Measurements from ENCODE around the gene SAMD4A.
"Not testable (repeated sequence)": the region's sequence is repeated elsewhere in the genome, so short reads cannot be mapped to it uniquely, and the experiment has no call there.

SAMD4A gene

DNA sequence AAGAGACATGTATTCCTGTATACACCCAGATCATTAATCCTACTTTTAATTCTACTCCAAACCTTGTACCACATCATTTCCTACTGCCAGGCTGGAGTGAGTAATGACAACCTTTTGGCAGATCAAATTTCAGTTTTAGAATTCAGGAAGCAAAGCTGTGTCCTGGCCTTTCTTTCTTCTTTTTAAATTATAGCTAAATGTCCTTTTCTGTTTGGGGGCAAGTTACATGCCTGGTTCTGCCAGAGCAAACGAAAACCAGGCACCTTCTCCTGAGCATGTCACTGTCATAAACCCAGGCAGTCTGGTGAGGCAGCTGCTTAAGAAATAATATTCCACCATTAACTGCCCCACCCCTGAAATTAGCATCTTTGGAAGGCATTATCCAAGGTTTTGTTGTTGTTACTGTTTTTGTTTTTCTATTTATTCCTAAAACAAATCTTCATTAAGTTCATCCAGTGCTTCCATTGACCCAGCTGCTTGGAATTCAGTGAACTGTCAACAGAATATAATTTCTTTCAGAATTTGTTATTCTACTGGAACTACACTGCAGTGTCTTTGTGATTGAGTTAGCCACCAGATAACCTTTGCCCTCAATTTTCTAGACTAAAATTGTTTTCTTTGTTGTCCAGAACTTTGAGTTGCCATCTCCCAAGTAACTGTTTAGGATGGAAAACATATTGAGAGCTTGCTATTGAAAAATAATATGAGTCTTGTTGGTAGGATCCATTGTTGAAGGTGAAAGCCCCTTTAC is 33.2 kb downstream of the SAMD4A start:
- Mint-ChIP-seq H3K4me1 (ENCODE audit: low read depth) (no peaks in the 10 kb centered on the region), H3K27ac (no peak overlapping the region), H3K36me3 (no peaks in the 10 kb centered on the region), H3K9me3 (ENCODE audit: low read depth) (no peaks in the 10 kb centered on the region), H3K4me3 (no peak overlapping the region), H3K27me3 (peaks cover 3% of the 10 kb centered on the region)

DNA sequence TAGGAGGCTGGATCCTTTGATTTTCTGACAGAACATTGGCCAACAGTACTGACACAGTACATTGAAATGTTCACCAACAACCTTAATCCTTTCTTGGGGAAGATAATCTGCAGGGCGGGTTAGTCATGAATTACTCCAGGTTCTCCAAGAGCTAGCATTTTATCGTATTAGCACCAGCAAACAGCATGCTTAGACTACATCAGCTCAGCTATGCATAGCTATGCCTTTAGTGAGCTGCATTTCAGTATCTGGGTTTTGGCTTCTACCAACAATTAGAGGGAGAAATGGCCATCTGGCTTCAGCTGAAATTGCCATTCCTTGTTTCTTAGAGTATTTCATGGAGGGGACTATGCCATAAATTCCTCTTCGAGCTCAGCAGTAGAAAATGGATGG is 33.8 kb downstream of the SAMD4A start:
- no peaks in the 10 kb centered on the region for H3K4me1 Mint-ChIP-seq (ENCODE audit: low read depth)
- H3K27ac Mint-ChIP-seq: no peak overlapping the region
- H3K36me3 Mint-ChIP-seq: no peaks in the 10 kb centered on the region
- H3K4me3 Mint-ChIP-seq: no peak overlapping the region
- H3K9me3 Mint-ChIP-seq (ENCODE audit: low read depth): no peaks in the 10 kb centered on the region
- peaks cover 2% of the 10 kb centered on the region for H3K27me3 Mint-ChIP-seq

DNA sequence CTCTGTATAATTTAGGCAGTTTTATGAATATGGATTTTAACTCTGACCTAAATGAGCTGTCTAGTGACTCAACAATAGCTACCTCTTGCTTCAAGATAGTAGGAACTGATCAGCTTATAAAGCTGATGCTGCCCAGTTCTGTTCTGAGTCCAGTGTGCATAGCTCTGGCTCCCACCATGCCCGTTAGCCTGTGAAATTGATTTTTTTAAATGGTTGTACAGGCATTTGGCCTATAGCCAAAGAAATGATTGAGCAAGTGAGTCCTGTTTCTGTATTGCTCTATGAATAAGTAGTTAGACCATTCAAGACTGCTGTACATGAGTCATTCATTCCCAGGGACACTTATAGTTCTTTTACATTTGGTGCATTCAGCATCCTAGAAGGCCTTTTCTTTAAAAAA is 36.4 kb downstream of the SAMD4A start:
- Mint-ChIP-seq H3K4me1 (ENCODE audit: low read depth) (no peaks in the 10 kb centered on the region), H3K27ac (no peak overlapping the region), H3K27me3 (peaks cover 1% of the 10 kb centered on the region), H3K9me3 (ENCODE audit: low read depth) (no peaks in the 10 kb centered on the region), H3K36me3 (no peaks in the 10 kb centered on the region), H3K4me3 (no peak overlapping the region)

DNA sequence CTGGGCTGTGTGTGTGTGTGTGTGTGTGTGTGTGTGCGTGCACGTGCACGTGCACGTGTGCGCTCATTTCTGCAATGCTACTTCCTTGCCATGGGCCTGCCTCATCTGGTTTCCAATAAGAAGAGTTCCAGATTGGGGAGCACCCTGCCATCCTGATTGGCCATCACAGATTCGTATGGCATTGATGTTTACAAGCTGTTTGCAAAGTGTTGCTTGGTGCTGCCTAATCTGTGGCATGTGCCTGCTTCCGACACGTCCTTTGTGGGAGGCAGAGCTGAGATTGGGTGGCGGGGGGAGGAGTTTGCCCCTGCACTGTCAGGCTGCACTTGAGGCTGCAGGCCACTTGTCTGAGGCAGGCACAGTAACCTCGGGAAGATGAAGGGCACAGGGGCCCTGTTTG is 39.2 kb downstream of the SAMD4A start:
- Mint-ChIP-seq H3K9me3 (ENCODE audit: low read depth) (no peaks in the 10 kb centered on the region), H3K4me3 (no peak overlapping the region), H3K36me3 (no peaks in the 10 kb centered on the region), H3K4me1 (ENCODE audit: low read depth) (no peaks in the 10 kb centered on the region), H3K27ac (no peak overlapping the region), H3K27me3 (peaks cover 1% of the 10 kb centered on the region)

DNA sequence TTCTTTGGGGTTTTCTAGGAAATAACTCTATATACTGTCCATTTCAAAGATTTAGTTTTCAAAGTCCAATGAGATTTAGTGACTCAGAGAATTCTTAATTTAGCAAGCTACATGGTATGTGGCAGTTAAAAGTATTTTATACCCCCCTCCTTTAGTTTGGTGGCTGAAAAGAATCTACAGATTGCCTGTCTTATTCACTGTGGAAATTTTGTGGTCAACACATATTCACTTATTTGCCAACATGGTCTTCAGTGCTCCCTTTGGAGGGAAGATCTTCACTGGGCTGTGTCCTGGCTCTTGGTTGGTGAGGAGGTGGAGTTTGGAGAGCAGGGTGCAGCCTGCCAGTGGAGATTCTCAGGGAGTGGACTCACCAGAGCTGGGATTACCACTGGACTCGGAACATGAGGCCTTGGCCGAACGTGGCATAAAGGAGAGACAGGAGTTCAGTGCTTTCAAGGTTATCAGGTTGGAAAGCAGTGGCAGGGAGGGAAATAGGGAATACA is 39.8 kb downstream of the SAMD4A start:
- H3K27ac Mint-ChIP-seq: no peak overlapping the region
- no peaks in the 10 kb centered on the region for H3K4me1 Mint-ChIP-seq (ENCODE audit: low read depth)
- no peak overlapping the region for H3K4me3 Mint-ChIP-seq
- H3K36me3 Mint-ChIP-seq: no peaks in the 10 kb centered on the region
- H3K27me3 Mint-ChIP-seq: peaks cover 1% of the 10 kb centered on the region
- no peaks in the 10 kb centered on the region for H3K9me3 Mint-ChIP-seq (ENCODE audit: low read depth)

DNA sequence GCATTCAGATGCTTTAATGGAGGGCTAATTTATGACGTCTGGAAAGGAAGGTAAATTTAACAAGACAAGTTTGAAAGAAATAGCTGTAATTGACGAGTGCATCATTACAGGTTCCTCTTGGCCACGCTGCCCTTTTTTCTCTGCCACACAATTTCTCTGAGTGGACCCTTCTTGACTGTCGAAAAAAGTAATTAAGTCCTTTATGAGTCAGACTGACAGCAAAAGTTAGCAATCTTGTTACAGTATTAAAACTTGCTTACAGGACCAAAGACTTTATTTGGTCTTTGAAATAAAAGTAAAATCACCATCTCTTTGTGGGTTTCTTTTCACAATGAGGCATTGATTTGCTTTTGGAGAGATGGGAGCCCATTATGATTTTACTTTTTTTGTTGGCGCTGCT is 42.6 kb downstream of the SAMD4A start:
- no peak overlapping the region for H3K27ac Mint-ChIP-seq

DNA sequence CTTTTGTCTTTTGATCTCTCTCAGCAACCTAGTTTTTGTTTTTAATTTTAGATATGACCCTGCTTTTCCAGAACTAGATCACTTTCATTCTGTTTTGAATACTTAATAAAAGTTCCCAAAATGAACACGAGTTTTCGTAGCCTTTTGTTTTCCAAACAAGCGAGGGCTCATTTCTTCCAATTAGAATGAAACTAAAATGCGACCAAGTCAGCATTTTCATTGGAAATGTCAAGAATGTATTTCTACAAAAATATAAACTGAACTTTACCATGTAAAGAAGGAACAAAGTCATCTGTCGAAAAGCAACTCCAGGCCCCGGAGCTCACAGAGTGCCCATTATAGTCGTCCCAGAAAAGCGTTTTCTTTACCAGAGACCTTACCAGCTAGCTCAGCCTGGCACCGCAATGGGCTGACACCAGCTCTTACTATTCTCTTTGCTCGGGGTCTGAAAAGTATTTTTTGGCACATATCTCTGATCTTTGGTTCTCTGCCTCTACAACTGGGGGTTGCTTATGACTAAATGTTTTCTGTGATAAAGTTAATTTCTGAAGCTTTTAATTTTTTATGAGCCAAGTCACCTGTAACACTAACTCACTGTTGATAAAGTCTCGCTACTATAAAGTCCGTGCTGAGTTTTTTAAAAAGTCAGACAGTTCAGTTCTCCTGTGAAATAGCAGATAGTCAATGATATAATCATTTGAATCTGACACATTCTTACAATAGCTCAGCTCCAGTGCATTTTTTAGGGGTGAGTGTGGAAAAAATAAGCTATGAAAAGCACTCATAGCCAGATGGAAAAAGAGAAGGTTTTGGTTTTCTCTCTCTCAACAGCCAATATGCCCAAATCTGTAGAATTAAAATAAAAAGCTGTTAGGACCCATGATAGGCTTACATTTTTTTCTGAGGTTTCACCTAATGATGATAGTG is 43.4 kb downstream of the SAMD4A start:
- no peaks in the 10 kb centered on the region for H3K9me3 Mint-ChIP-seq (ENCODE audit: low read depth)
- H3K4me3 Mint-ChIP-seq: no peak overlapping the region
- H3K27ac Mint-ChIP-seq: no peak overlapping the region
- no peaks in the 10 kb centered on the region for H3K4me1 Mint-ChIP-seq (ENCODE audit: low read depth)
- H3K36me3 Mint-ChIP-seq: no peaks in the 10 kb centered on the region
- peaks cover 2% of the 10 kb centered on the region for H3K27me3 Mint-ChIP-seq

More for the DNA sequence above, 42.6 kb downstream of the SAMD4A start:
- H3K9me3 Mint-ChIP-seq (ENCODE audit: low read depth): no peaks in the 10 kb centered on the region
- no peak overlapping the region for H3K4me3 Mint-ChIP-seq
- H3K27me3 Mint-ChIP-seq: peaks cover 2% of the 10 kb centered on the region
- no peaks in the 10 kb centered on the region for H3K36me3 Mint-ChIP-seq
- no peaks in the 10 kb centered on the region for H3K4me1 Mint-ChIP-seq (ENCODE audit: low read depth)

DNA sequence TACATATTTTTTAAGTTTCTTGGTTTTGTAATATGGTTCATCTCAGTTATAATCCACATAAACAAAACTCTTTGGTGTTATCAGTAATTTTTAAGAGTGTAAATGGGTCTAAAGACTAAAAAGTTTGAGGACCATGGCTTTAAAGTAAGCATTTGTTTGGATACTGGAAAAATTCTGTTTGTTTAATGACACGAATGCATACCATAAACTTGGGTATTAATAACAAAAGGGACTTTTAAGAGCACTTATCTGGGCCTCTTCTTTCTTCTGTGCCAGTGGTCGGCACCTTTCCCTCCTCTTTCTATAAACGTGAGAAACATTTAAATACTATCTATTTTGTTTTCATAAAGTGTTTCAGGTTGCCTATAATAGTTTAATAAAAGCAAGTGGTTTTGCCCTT is 47.4 kb downstream of the SAMD4A start:
- Mint-ChIP-seq H3K36me3 (no peaks in the 10 kb centered on the region), H3K4me3 (no peak overlapping the region), H3K27ac (no peak overlapping the region), H3K4me1 (ENCODE audit: low read depth) (peaks cover 2% of the 10 kb centered on the region), H3K9me3 (ENCODE audit: low read depth) (no peaks in the 10 kb centered on the region), H3K27me3 (peaks cover 1% of the 10 kb centered on the region)

DNA sequence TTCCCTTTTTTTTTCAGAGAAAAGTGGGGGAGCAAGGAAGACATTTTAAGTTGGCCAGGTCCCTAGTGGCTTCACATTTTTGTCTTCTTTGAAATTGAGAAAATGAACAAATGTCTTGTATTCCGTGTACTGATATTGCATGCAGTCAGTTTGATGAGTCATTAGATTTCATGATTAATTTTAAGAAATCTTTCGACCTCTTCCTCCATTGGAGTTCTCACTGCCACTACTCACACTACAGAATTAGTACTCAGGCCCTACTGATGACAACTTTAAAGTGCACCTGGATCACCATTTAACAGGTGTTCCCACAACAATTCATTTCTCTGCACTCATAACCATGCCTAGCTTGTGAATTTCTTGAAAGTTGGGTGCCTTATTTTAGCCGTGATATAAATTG is 50.5 kb downstream of the SAMD4A start:
- Mint-ChIP-seq H3K27me3 (peaks cover 1% of the 10 kb centered on the region), H3K9me3 (ENCODE audit: low read depth) (no peaks in the 10 kb centered on the region), H3K36me3 (no peaks in the 10 kb centered on the region), H3K4me3 (no peak overlapping the region), H3K27ac (peak overlapping the region; percentile 16), H3K4me1 (ENCODE audit: low read depth) (peaks cover 4% of the 10 kb centered on the region)

DNA sequence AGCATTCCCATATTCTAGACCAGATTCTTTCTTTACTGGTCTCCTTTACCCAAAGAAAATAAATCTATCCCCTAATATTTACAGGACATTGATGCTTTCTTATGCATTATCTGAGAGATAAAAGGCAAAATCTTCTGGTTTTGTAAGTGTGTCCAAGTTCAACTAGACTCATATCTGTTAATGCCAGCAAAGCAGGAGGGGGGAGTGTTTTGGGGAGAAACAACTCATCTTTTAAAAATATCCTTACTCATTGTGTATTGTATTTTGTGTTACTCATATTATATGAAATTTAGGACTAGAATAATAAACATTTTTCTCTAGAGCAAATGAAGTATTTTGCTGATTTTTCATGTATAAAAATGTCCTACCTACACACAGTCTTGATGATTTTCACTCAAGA is 54.8 kb downstream of the SAMD4A start:
- Mint-ChIP-seq H3K4me3 (no peak overlapping the region), H3K27ac (no peak overlapping the region), H3K4me1 (ENCODE audit: low read depth) (peaks cover 11% of the 10 kb centered on the region), H3K27me3 (no peaks in the 10 kb centered on the region), H3K36me3 (no peaks in the 10 kb centered on the region), H3K9me3 (ENCODE audit: low read depth) (no peaks in the 10 kb centered on the region)

DNA sequence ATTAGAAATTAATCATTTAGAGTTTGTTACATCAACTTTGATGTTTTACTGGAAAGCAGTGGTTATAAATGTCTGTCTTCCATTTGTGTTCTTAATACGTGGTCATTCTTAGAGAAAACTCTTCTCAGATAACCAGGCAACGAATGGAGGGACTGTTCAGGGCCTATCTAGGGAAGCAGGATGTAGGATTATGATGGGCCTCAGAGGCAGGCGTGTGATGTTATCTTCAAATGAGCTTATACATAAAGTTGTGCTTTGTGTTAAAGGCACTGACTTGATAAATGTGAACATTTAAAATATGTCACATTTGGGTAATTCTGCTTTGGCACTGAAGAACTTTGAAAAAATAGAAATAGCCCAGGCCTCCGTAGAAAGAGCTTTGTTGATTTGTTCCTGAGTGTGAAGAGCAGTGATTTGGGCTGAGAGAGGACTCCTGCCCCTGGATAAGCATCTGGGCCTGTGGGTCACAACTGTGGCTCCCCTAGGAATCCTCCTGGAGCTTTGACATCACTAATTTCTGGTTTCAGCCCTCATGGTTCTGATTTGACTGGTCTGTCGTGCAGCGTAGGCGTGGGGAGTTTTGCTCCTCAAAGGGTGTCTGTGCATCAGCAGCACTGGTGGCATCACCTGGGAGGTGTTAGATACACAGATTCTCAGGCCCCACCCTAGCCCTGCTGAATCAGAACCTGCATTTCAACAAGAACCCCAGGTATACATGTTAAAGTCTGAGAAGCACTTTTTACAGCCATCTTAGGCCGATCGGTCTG is 55.4 kb downstream of the SAMD4A start:
- Mint-ChIP-seq H3K4me3 (no peak overlapping the region), H3K27ac (no peak overlapping the region), H3K27me3 (no peaks in the 10 kb centered on the region), H3K36me3 (no peaks in the 10 kb centered on the region), H3K4me1 (ENCODE audit: low read depth) (peaks cover 18% of the 10 kb centered on the region), H3K9me3 (ENCODE audit: low read depth) (no peaks in the 10 kb centered on the region)

DNA sequence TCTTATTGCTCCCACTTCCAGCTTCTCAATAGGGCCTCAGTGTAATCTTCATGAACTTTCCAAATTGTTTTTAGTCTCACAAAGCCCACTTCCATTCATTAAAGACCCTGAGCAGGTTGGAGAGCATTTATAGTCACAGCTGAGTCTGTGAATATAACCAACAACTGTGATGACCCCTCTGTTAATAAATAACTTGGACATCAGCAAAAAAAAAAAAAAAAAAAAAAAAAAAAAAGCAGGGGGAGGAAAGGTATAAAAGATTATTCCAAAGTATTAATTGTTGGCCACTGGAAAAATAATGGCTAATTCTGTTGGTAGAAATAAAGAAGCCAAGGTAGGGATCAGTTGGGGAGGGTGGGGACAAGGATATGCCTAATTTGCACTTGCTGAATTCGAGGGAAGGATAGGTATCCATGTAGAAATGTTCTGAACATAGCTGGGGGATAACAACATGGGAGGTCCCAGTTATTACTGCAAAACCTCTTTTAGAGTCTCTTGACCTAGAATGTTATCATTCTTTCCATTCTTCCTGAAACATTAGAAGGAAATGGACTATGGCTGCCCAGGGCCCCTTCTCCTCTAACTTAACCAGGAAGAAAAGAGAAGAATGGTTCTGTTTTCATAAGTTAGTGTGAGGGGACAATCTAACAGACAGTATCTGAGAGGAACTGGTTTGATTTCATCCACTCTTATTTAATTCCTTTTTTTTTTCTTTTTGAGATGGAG is 56.5 kb downstream of the SAMD4A start:
- Mint-ChIP-seq H3K27me3 (no peaks in the 10 kb centered on the region), H3K4me3 (no peak overlapping the region), H3K27ac (no peak overlapping the region)

DNA sequence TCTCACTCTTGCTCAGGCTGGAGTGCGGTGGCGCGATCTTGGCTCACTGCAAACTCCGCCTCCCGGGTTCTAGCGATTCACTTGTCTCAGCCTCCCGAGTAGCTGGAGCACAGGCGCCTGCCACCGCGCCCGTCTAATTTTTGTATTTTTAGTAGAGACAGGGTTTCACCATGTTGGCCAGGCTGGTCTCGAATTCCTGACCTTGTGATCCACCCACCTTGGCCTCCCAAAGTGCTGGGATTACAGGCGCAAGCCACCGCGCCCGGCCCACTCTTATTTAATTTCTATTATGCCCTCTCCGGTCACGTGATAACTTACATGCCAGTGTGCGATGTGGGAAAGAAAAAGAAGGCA is 57.1 kb downstream of the SAMD4A start:
- H3K27ac Mint-ChIP-seq; H3K4me3 Mint-ChIP-seq; H3K27me3 Mint-ChIP-seq; H3K36me3 Mint-ChIP-seq; H3K9me3 Mint-ChIP-seq (ENCODE audit: low read depth): not testable (repeated sequence)
- H3K4me1 Mint-ChIP-seq (ENCODE audit: low read depth): peaks cover 32% of the 10 kb centered on the region

More for the DNA sequence above, 56.5 kb downstream of the SAMD4A start:
- Mint-ChIP-seq H3K9me3 (ENCODE audit: low read depth) (no peaks in the 10 kb centered on the region), H3K4me1 (ENCODE audit: low read depth) (peaks cover 26% of the 10 kb centered on the region), H3K36me3 (no peaks in the 10 kb centered on the region)

DNA sequence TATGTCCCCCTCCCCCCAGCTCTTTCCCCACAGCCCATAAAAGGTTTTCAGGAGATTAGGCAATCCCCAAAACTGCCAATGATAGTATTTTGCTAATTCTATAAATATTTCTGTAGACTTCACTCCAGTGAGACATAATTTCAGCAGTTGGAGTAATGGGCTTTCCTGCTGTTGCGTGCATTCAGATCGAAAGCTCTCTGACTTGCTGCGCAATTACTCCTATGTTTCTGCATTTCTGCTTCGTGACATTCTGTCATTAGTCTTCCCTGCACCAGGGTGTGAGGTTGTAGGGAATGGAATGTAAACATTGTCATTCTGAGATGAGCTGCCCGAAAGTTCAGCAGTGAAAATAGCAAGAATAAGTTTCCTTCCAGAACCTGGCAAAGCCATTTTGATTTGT is 58.2 kb downstream of the SAMD4A start:
- Mint-ChIP-seq H3K27ac (no peak overlapping the region), H3K4me3 (no peak overlapping the region), H3K9me3 (ENCODE audit: low read depth) (no peaks in the 10 kb centered on the region), H3K36me3 (no peaks in the 10 kb centered on the region), H3K4me1 (ENCODE audit: low read depth) (peaks cover 42% of the 10 kb centered on the region), H3K27me3 (no peaks in the 10 kb centered on the region)
